HFFc6 (cell line): ENCODE measurements around the gene MAEA. TPM values are rescaled to one million over a fixed set of nuclear protein-coding genes. Genes with fewer than 3 reads are reported as not detected.

Experiments
- DNase-seq: peaks from one replicate; pipeline ENCODE4 v3.0.0-alpha.2; 2018
- H3K27ac Mint-ChIP-seq: 2 replicates; pipeline ENCODE4 v1.8.0; 2020; ENCODE audit warnings: mild to moderate bottlenecking, mixed read lengths
- H3K27me3 Mint-ChIP-seq: 2 replicates; pipeline ENCODE4 v1.8.0; 2021; ENCODE audit warnings: mild to moderate bottlenecking, moderate library complexity, mixed read lengths; ENCODE audit not compliant: insufficient read depth
- H3K36me3 Mint-ChIP-seq: 2 replicates; pipeline ENCODE4 v1.8.0; 2021; ENCODE audit warnings: low read depth, mixed read lengths
- H3K4me1 Mint-ChIP-seq: 2 replicates; pipeline ENCODE4 v1.8.0; 2020; ENCODE audit warnings: low read depth, mixed read lengths
- H3K4me3 Mint-ChIP-seq: 2 replicates; pipeline ENCODE4 v1.8.0; 2020; ENCODE audit warnings: mild to moderate bottlenecking, moderate library complexity, mixed read lengths
- H3K9me3 Mint-ChIP-seq: 2 replicates; pipeline ENCODE4 v1.8.0; 2020; ENCODE audit warnings: mild to moderate bottlenecking, mixed read lengths
- total RNA-seq, 6 experiments: library from RNA; stranded (reverse); fragmentation: NEBNext Ultra II Directional; extraction: Animal tissue kit (Norgen Biotek cat#: 25700); gene quantifications; 2 replicates in 1 of 6; 3 replicates in 5 of 6; pipeline ENCODE4 v1.2.3, GENCODE V29; 2021
- TF ChIP-seq, protein P1 (sequence below): fragments of 200-600 bp; sonication (generic); IDR thresholded peaks from 2 replicates; pipeline ENCODE4 v1.5.0; 2021; ENCODE audit warnings: antibody characterized with exemption, mild to moderate bottlenecking

Gene MAEA
- total RNA-seq, 6 experiments from 2014 or later: 56.0 to 65.4 (median 60.6) TPM

DNA sequence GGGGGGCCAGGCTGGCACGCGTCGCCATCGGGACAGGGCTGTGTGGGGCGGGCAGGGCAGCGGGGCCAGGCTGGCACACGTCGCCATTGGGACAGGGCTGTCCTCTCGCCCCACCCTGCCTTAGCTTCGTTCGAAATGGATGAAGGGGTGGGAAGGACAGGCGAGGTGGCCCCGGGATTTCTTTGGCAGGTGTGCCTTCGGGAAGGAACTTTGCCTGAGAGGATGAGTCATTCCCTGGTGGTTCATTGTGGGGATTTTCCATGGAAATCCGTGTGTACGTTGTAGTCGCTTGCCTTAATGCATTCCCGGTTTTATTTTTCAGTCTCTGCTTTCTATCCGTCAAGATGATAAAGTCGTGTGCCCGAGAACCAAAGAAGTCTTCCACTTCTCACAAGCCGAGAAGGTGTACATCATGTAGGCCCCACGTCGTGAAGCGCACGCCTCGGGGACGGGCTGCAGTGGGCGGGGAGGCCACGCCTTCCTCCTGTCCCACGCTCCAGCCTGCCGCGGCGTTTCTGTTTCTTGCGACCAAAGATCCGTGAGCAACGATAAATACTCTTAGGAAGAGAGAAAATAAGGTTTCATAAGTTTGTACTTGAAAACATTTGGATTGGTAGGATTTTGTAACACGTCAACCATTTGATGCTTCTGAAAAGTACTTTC is 49.2 kb downstream of the MAEA start:
- TF ChIP-seq, protein P1, sequence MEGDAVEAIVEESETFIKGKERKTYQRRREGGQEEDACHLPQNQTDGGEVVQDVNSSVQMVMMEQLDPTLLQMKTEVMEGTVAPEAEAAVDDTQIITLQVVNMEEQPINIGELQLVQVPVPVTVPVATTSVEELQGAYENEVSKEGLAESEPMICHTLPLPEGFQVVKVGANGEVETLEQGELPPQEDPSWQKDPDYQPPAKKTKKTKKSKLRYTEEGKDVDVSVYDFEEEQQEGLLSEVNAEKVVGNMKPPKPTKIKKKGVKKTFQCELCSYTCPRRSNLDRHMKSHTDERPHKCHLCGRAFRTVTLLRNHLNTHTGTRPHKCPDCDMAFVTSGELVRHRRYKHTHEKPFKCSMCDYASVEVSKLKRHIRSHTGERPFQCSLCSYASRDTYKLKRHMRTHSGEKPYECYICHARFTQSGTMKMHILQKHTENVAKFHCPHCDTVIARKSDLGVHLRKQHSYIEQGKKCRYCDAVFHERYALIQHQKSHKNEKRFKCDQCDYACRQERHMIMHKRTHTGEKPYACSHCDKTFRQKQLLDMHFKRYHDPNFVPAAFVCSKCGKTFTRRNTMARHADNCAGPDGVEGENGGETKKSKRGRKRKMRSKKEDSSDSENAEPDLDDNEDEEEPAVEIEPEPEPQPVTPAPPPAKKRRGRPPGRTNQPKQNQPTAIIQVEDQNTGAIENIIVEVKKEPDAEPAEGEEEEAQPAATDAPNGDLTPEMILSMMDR: no peak
- DNase-seq: no peak
- H3K4me3 Mint-ChIP-seq: no peak overlapping the region
- peaks cover 10% of the 10 kb centered on the region for H3K9me3 Mint-ChIP-seq
- no peaks in the 10 kb centered on the region; the same call in none of the 2 replicates for H3K27me3 Mint-ChIP-seq
- H3K36me3 Mint-ChIP-seq: peaks cover 68% of the 10 kb centered on the region
- no peak overlapping the region for H3K27ac Mint-ChIP-seq
- peaks cover 30% of the 10 kb centered on the region for H3K4me1 Mint-ChIP-seq

DNA sequence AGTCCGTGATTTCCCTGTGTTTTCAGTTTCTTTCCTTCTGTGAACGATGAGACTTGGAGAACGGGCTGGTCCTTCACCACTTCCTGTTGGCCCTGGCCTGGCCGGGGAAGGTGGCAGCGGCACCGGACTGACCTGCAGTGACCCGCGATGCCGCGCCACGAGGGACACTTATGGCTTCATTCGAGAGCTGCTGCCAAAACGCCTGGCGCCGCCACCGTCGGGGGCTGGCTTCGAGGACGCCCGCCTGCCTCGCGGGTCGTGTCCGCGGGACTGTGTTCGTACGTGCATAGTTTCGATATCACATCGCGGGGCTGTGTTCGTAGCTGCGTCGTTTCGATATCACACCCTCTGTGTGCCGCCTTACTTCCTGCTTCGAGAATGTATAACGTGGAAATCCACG is 49.8 kb downstream of the MAEA start:
- Mint-ChIP-seq H3K9me3 (peaks cover 10% of the 10 kb centered on the region), H3K4me1 (peaks cover 36% of the 10 kb centered on the region), H3K27ac (no peak overlapping the region), H3K27me3 (no peaks in the 10 kb centered on the region; the same call in 1 of the 2 replicates), H3K4me3 (no peak overlapping the region), H3K36me3 (peaks cover 66% of the 10 kb centered on the region)
- no peak for DNase-seq
- TF ChIP-seq, protein P1: no peak

DNA sequence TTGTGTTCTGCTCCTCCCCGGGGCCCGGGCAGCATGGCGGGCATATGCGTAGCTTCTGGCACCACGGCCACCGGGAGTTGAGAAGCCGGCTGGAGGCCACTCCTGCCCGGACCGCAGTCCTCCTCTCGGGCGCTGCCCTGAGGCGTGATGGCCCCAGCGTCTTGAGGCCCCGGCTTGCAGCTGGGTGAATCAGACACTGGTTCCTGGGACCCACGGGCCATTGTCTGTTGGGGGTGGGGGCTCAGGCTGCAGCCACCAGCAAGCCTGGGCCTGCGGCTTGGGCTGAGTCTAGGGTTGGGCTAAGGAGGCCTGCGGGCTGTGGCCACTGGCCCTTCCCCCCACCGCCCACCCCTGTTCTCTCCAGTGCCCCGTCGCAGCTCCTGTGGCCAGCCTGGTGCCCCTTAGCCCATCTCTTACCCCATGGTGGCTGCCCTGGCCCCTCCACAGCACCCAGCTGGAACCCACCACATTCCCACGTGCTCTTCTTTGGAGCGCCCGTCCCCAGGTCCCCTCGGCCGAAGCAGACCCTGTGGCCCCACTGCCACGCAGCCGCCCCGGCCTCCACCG is 50.6 kb downstream of the MAEA start:
- Mint-ChIP-seq H3K4me1 (peaks cover 43% of the 10 kb centered on the region), H3K9me3 (peaks cover 6% of the 10 kb centered on the region), H3K27ac (no peak overlapping the region), H3K27me3 (peaks cover 5% of the 10 kb centered on the region), H3K36me3 (peaks cover 65% of the 10 kb centered on the region), H3K4me3 (no peak overlapping the region)
- no peak for DNase-seq
- TF ChIP-seq, protein P1: no peak

DNA sequence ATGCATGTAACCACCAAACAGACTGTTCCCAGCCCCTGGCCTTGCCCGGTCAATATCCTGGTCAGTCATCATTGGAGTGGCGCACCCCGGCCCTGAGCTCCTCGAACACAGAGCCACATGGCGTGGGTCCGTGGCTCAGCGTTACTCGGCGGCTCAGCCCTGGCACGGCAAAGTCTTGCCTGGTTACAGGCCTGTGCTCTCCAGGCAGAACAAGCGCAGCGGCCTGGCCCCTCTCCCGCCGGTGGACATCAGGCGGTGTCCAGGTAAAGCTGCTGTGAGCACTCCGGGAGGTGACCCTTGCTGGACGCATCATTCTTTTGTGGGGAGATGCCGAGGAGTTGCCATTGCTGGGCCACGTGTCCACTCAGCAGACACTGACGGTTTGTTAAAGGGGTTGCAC is 51.2 kb downstream of the MAEA start:
- Mint-ChIP-seq H3K36me3 (peaks cover 64% of the 10 kb centered on the region), H3K27ac (no peak overlapping the region), H3K4me1 (peaks cover 49% of the 10 kb centered on the region), H3K9me3 (peaks cover 6% of the 10 kb centered on the region), H3K27me3 (peaks cover 5% of the 10 kb centered on the region), H3K4me3 (no peak overlapping the region; the same call in 1 of the 2 replicates)
- TF ChIP-seq, protein P1: no peak
- DNase-seq: no peak

DNA sequence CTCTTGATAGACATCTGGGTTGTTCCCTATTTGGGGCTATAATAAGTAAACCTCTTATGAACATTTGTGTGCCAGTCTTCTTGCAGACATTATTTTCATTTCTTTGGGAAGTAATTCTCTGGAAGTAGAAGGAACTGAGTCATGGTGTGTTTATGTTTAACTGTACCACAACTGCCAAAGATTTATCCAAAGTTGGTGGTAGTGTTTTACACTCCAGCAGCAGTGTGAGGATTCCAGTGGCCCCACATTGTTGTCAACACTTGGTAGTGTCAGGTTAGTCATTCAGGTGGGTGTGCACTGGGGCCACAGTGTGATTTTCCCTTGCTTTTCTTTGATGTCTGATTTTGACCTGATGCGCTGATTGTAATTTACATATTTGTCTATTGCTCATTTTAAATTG is 52.3 kb downstream of the MAEA start:
- TF ChIP-seq, protein P1: no peak
- H3K36me3 Mint-ChIP-seq: peaks cover 53% of the 10 kb centered on the region

More for the DNA sequence above, 52.3 kb downstream of the MAEA start:
- peaks cover 48% of the 10 kb centered on the region for H3K4me1 Mint-ChIP-seq
- H3K9me3 Mint-ChIP-seq: no peaks in the 10 kb centered on the region; the same call in none of the 2 replicates
- H3K27ac Mint-ChIP-seq: peak overlapping the region; percentile 61
- H3K4me3 Mint-ChIP-seq: no peak overlapping the region; the same call in 1 of the 2 replicates
- DNase-seq: no peak
- H3K27me3 Mint-ChIP-seq: peaks cover 5% of the 10 kb centered on the region
